NT2/D1 (cell line): ENCODE results near the gene CKB.

Experiments
- DNase-seq: peaks from one replicate; pipeline ENCODE4 v3.0.0-alpha.2; 2011; ENCODE audit warnings: low read depth, low spot score
- H3K27me3 ChIP-seq: 2 replicates; pipeline ENCODE4 v1.6.0; 2011; ENCODE audit warnings: mild to moderate bottlenecking; ENCODE audit not compliant: insufficient read length, insufficient read depth
- H3K36me3 ChIP-seq: 2 replicates; pipeline ENCODE4 v1.6.1; 2011; ENCODE audit warnings: mild to moderate bottlenecking, low read length, mixed read lengths; ENCODE audit not compliant: insufficient read depth, insufficient read length
- H3K4me1 ChIP-seq: 2 replicates; pipeline ENCODE4 v1.5.1; 2011; ENCODE audit not compliant: insufficient read depth, insufficient read length
- H3K4me3 ChIP-seq: 2 replicates; pipeline ENCODE4 v1.5.1; 2011; ENCODE audit warnings: low read depth; ENCODE audit not compliant: insufficient read length
- H3K9ac ChIP-seq: 2 replicates; pipeline ENCODE4 v1.6.0; 2011; ENCODE audit warnings: low read depth; ENCODE audit not compliant: insufficient read length
- H3K9me3 ChIP-seq: 2 replicates; pipeline ENCODE4 v1.5.1; 2011; ENCODE audit warnings: mild to moderate bottlenecking, low read length; ENCODE audit not compliant: insufficient read depth
- SUZ12 ChIP-seq: IDR thresholded peaks from 2 replicates; pipeline ENCODE4 v1.6.1; 2011; ENCODE audit not compliant: insufficient read length, insufficient read depth; ENCODE audit errors: extremely low read depth
- YY1 ChIP-seq: IDR thresholded peaks from 2 replicates; pipeline ENCODE4 v1.6.1; 2011; ENCODE audit not compliant: insufficient read length, insufficient read depth
- ZNF274 ChIP-seq: IDR thresholded peaks from 2 replicates; pipeline ENCODE4 v1.6.1; 2011; ENCODE audit warnings: mild to moderate bottlenecking, low read depth, low read length

CKB gene

DNA sequence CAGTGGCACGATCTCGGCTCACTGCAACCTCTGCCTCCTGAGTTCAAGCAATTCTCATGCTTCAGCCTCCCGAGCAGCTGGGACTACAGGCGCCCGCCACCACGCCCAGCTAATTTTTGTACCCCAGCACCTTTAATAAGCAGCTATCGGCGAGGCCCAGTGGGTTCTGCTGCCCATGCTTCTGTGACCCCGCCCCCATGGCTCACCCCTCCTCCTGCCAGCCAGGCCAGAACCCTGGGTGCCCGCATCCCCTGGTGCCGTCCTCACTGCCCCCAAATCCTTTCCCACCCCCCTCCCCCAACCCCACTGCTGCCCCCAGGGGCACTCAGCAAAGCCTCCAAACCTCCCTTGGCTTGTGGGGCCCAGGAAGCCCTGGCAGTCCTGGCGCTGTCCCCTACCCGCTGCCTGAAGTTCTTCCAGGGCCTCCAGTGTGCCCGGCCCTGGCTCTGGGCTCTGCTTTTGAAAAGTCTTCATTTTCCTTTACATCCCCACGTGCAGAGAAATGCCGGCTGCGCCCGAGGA is 25.4 kb upstream of the CKB start:
- no peaks in the 10 kb centered on the region for H3K27me3 ChIP-seq
- H3K36me3 ChIP-seq, result no peaks in the 10 kb centered on the region
- no peaks in the 10 kb centered on the region for H3K9me3 ChIP-seq
- no peak for TF ChIP-seq SUZ12
- no peak for TF ChIP-seq ZNF274
- no peak for TF ChIP-seq YY1
- H3K4me1 ChIP-seq, result peaks cover 31% of the 10 kb centered on the region
- no peak overlapping the region for H3K9ac ChIP-seq
- H3K4me3 ChIP-seq, result no peak overlapping the region
- no peak for DNase-seq

DNA sequence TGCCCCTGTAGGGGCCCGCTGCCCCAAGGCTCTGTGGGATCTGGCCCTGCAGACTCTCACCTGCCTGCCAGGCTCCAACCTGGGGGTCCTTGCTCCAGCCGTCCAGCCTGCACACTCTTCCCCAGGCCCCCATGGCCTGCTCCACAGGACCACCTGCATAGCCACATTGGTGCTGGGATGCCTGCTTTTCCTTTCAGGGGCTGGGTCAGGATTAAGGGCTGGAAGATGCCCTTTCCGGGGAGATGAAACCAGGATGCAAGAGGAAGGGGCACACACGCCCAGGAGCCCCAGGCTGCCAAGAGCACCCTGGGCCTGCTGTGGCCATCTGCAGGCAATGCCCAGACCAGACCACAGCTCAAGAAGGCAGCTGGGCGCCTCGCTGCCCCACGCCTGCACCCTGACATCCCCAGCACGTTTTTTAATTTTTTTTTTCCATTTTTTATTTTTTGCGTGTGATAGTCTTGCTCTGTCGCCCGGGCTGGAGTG is 24.9 kb upstream of the CKB start:
- Histone ChIP-seq H3K9me3 (no peaks in the 10 kb centered on the region), H3K4me1 (peaks cover 32% of the 10 kb centered on the region)
- TF ChIP-seq YY1 (no peak), SUZ12 (no peak), ZNF274 (no peak)

DNA sequence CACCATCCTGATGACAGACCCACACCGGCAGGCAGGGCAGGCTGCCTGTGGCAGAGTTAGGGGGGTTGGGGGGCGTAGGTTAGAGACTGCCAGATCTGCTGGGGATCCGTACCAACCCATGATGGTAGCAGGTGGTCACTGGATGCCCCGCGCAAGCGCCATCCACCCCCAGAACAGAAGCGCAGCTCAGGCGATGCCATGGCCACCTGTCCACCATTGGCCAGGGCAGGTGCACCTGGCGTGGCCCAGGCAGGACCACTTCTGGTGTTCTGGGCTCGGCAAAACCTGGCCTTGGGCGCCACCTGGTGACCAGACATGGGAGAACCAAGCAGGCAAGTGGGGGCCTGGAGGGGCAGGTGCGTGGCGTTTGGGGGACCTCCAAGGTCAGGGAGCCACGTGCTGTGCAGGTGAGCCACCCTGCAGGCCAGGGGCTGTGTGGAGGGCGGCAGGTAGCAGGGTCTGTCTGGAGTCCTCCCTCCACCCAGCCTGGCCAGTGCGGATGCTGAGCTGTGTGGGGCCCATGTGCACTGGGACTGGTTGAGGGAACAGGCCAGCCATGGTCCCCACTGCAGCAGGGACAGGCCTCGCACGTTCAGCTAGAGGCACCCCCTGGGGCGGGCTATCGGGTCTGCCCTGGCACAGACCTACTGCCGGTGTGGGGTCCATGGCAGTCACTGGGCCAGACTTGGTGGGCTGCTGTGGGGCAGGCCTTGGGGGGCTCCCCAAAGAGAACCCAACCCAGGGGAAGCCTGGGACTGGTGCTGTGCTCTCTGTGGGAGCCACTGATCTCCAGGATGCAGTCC is 24.2 kb upstream of the CKB start:
- Histone ChIP-seq H3K9ac (no peak overlapping the region), H3K9me3 (no peaks in the 10 kb centered on the region), H3K27me3 (no peaks in the 10 kb centered on the region), H3K4me1 (peaks cover 37% of the 10 kb centered on the region), H3K36me3 (no peaks in the 10 kb centered on the region), H3K4me3 (no peak overlapping the region)
- TF ChIP-seq ZNF274 (no peak), YY1 (no peak), SUZ12 (no peak)
- DNase-seq, result no peak

More for the DNA sequence above, 24.9 kb upstream of the CKB start:
- no peak overlapping the region for H3K9ac ChIP-seq
- no peak overlapping the region for H3K4me3 ChIP-seq
- H3K36me3 ChIP-seq, result no peaks in the 10 kb centered on the region
- DNase-seq, result no peak
- H3K27me3 ChIP-seq, result no peaks in the 10 kb centered on the region

DNA sequence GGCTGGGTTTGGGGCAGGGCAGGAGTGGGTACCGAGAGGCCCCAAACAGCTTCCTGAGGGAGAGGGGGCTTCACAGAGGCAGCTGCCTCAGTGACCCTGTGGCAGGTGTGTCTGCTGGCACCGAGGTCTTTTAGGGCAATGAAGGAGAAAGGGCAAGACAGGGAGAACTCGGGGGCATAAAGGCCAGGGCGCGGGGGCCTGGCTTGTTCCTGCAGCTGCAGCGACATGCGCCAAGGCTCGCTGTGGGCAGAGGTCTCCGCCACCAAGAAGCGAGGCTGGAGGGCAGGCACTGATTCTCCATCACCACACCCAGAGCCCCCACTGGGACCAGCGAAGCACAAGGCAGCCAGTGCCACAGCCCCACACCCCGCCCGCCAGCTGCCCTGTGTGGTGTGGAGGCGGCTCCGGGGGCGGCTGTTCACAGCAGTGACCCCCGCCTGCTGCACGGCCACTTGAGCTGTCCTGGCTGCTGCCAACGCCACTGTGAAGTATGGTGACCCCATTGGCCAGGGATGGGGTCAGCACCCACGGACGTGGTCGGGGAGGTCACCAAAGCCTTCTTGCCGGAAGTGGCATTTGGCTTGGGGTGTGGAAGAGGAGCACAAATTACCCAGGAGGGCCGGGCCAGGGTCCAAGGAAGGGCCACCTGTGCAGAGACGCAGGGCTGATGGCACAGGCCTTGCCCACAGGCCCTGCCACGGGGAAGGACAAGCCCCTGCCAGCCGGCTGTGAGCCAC is 23.5 kb upstream of the CKB start:
- Histone ChIP-seq H3K36me3 (no peaks in the 10 kb centered on the region), H3K4me1 (peaks cover 41% of the 10 kb centered on the region), H3K27me3 (no peaks in the 10 kb centered on the region), H3K9me3 (no peaks in the 10 kb centered on the region), H3K9ac (no peak overlapping the region), H3K4me3 (no peak overlapping the region)
- no peak for TF ChIP-seq ZNF274
- no peak for TF ChIP-seq SUZ12
- TF ChIP-seq YY1, result no peak
- DNase-seq, result no peak

DNA sequence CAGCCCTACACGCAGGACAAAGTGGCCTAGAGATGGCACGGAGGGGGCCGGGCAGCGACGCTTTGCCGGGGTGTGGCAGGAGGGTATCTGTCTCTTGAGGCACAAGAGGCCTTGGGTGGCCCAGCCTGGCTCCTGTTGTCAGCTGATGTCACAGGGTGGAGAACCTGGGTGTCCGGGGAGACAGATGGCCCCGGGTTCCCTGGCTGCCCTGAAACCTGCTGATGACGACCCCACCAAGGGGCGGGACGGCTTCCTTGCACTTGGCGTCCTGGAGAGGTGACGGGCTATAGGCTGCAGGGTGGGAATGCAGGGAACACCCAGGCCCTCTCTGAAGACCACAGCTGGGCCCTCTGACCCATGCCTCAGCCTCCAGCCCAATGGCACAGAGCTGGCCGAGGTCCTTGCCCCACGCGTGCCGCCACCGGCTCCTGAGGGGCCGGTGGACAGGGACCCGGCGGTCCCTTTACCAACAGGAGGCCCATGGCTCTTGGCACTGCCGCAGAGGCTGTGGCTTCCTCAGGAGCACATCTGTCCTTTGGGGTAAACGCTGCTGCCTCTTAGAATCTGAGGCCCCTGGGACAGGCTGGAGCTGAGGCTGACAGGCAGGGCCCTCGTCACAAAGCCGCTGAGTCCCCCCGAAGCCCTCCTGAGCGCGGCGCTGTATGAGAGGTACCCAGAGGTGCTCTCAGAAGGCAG is 22.7 kb upstream of the CKB start:
- H3K4me1 ChIP-seq, result peaks cover 42% of the 10 kb centered on the region
- no peak for DNase-seq
- no peaks in the 10 kb centered on the region for H3K9me3 ChIP-seq
- no peaks in the 10 kb centered on the region for H3K36me3 ChIP-seq
- H3K9ac ChIP-seq, result no peak overlapping the region
- H3K4me3 ChIP-seq, result no peak overlapping the region
- TF ChIP-seq ZNF274 (no peak), YY1 (no peak), SUZ12 (no peak)
- no peaks in the 10 kb centered on the region for H3K27me3 ChIP-seq

DNA sequence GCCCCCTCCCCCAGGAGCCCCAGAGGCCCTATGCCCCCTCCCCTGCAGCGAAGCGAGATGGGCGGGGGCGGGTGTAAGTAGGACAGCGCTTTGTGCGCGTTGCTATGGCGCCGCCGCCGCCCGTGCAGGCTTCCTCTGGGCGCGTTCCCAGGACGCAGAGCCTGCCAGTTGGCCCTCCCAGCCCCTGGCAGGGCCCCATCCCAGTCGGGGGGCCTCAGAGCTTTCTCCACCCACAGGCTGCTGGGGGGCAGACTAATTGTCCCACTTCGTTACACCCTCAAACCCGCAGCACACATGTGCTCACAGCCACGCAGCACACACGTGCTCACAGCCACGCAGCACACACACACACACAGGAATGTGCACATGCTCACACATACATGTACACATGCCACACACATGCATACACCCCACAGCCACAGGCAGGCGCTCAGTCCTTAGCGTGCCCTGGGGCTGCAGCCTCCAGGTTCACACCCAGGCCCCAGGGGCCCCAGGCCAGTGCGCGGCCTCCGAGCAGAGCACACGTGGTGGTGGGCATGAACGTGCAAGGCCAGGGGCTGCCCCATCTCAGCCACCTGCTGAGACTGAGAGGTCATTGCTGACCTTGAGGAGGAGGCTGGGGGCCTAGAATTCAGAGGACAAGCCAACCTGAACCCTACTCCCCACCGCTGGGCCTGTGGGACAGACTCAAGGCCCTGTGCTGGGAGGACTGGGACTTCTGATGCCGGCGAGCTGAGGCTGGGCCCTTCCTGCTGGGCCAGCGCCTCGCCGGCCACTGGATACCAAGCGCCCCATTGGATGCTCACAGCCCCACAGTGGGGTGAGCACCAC is 22.0 kb upstream of the CKB start:
- Histone ChIP-seq H3K4me1 (peaks cover 40% of the 10 kb centered on the region), H3K27me3 (no peaks in the 10 kb centered on the region), H3K36me3 (no peaks in the 10 kb centered on the region), H3K9ac (peak overlapping the region; percentile 21), H3K4me3 (no peak overlapping the region), H3K9me3 (no peaks in the 10 kb centered on the region)
- TF ChIP-seq SUZ12 (no peak), ZNF274 (no peak), YY1 (no peak)
- DNase-seq, result no peak
